Activated B cell treated with CpG ODN at 0.5 μM for 24 hours (primary cell): ENCODE results near the gene FHDC1. TPM values are rescaled to one million over a fixed set of nuclear protein-coding genes. Genes with fewer than 3 reads are reported as not detected.

ENCODE experiments used
- ATAC-seq: fragments of 200-7000 bp; cut with Tn5 transposase; one replicate; pipeline ENCODE4 v1.10.0; 2021; ENCODE audit warnings: low read depth, mild to moderate bottlenecking, moderate library complexity
- CTCF ChIA-PET: fragments of 350-600 bp; sonication (Branson Sonifier 250); formaldehyde crosslinking; loops from one replicate; lab custom pipeline; 2021; ENCODE audit warnings: antibody characterized with exemption; lab: Charles Lee
- POLR2A ChIA-PET: fragments of 350-600 bp; sonication (Branson Sonifier 250); formaldehyde crosslinking; loops from one replicate; lab custom pipeline; 2021; ENCODE audit warnings: antibody characterized with exemption; lab: Charles Lee
- DNase-seq: peaks from one replicate; pipeline ENCODE4 v3.0.0; 2022
- H3K27ac Mint-ChIP-seq: one replicate; pipeline ENCODE4 v1.8.0; 2020; ENCODE audit warnings: mixed read lengths
- H3K27me3 Mint-ChIP-seq: one replicate; pipeline ENCODE4 v1.8.0; 2021; ENCODE audit warnings: mixed read lengths
- H3K36me3 Mint-ChIP-seq: one replicate; pipeline ENCODE4 v1.8.0; 2021; ENCODE audit warnings: low read depth, mixed read lengths
- H3K4me1 Mint-ChIP-seq: one replicate; pipeline ENCODE4 v1.8.0; 2021; ENCODE audit warnings: mixed read lengths
- H3K4me3 Mint-ChIP-seq: one replicate; pipeline ENCODE4 v1.8.0; 2020; ENCODE audit warnings: mild to moderate bottlenecking, mixed read lengths
- H3K9me3 Mint-ChIP-seq: one replicate; pipeline ENCODE4 v1.8.0; 2020; ENCODE audit warnings: mixed read lengths
- CTCF ChIP-seq: fragments of 200-600 bp; IDR thresholded peaks from one replicate; pipeline ENCODE4 v1.8.0; 2022; ENCODE audit warnings: antibody characterized with exemption, mild to moderate bottlenecking
- intact Hi-C: fragments of 100-400 bp; cut with micrococcal nuclease; formaldehyde crosslinking; loops from one replicate; pipeline ENCODE4 v1.15.1; 2024
- total RNA-seq: library from RNA; stranded (reverse); gene quantifications from 2 replicates; pipeline ENCODE4 v1.2.3, GENCODE V29; 2022

FHDC1 gene
- total RNA-seq, 1 donor from 2014 or later: 0.33 TPM

GRCh38 chr4:152944666-152945320 is 8.7 kb downstream of the FHDC1 start:
- POLR2A ChIA-PET: no interaction called here
- Mint-ChIP-seq H3K4me3 (no peak overlapping the region), H3K36me3 (no peaks in the 10 kb centered on the region), H3K4me1 (no peaks in the 10 kb centered on the region), H3K9me3 (no peaks in the 10 kb centered on the region), H3K27ac (no peak overlapping the region), H3K27me3 (peaks cover 28% of the 10 kb centered on the region)
- DNase-seq (no peak), ATAC-seq (no peak)
- CTCF ChIA-PET: no interaction called here
- no peak for TF ChIP-seq CTCF
- intact Hi-C loops: no loop called here

- no peak overlapping the region for H3K27ac Mint-ChIP-seq
- ChIA-PET CTCF (no interaction called here), POLR2A (no interaction called here)
- H3K4me1 Mint-ChIP-seq: no peaks in the 10 kb centered on the region
- intact Hi-C loops: no loop called here
- no peaks in the 10 kb centered on the region for H3K9me3 Mint-ChIP-seq
- H3K36me3 Mint-ChIP-seq: no peaks in the 10 kb centered on the region
- H3K27me3 Mint-ChIP-seq: peaks cover 26% of the 10 kb centered on the region
- H3K4me3 Mint-ChIP-seq: no peak overlapping the region
- TF ChIP-seq CTCF: no peak
- ATAC-seq: no peak
- DNase-seq: no peak
Measured at GRCh38 chr4:152945639-152946038, 9.5 kb downstream of the FHDC1 start.

- H3K4me1 Mint-ChIP-seq: no peaks in the 10 kb centered on the region
- H3K27me3 Mint-ChIP-seq: peaks cover 29% of the 10 kb centered on the region
- intact Hi-C loops: no loop called here
- no peaks in the 10 kb centered on the region for H3K36me3 Mint-ChIP-seq
- H3K9me3 Mint-ChIP-seq: no peaks in the 10 kb centered on the region
- ChIA-PET CTCF (no interaction called here), POLR2A (no interaction called here)
- no peak for ATAC-seq
- H3K4me3 Mint-ChIP-seq: no peak overlapping the region
- no peak for TF ChIP-seq CTCF
- H3K27ac Mint-ChIP-seq: no peak overlapping the region
- no peak for DNase-seq
Measured at GRCh38 chr4:152946446-152946845, 10.3 kb downstream of the FHDC1 start.

- Mint-ChIP-seq H3K4me1 (no peaks in the 10 kb centered on the region), H3K4me3 (no peak overlapping the region), H3K27me3 (peaks cover 23% of the 10 kb centered on the region), H3K36me3 (no peaks in the 10 kb centered on the region), H3K9me3 (no peaks in the 10 kb centered on the region), H3K27ac (no peak overlapping the region)
- ATAC-seq (no peak), DNase-seq (no peak)
- intact Hi-C loops: no loop called here
- ChIA-PET POLR2A (no interaction called here), CTCF (no interaction called here)
- TF ChIP-seq CTCF: no peak
Measured at GRCh38 chr4:152947311-152947710, 11.2 kb downstream of the FHDC1 start.

GRCh38 chr4:152949930-152950329 is 13.8 kb downstream of the FHDC1 start:
- ChIA-PET CTCF (no interaction called here), POLR2A (no interaction called here)
- TF ChIP-seq CTCF: no peak
- H3K27ac Mint-ChIP-seq: no peak overlapping the region
- intact Hi-C loops: no loop called here
- no peaks in the 10 kb centered on the region for H3K4me1 Mint-ChIP-seq
- ATAC-seq: no peak
- DNase-seq: no peak
- H3K27me3 Mint-ChIP-seq: peaks cover 23% of the 10 kb centered on the region
- no peak overlapping the region for H3K4me3 Mint-ChIP-seq
- H3K9me3 Mint-ChIP-seq: no peaks in the 10 kb centered on the region
- no peaks in the 10 kb centered on the region for H3K36me3 Mint-ChIP-seq
